Choroid plexus epithelial cell (primary cell): ENCODE measurements around the gene LRP4.
"Not testable (repeated sequence)": the region's sequence is repeated elsewhere in the genome, so short reads cannot be mapped to it uniquely, and the experiment has no call there.

Source experiments
- DNase-seq: peaks from one replicate; pipeline ENCODE4 v3.0.0-alpha.2; 2010; ENCODE audit warnings: low read depth
- H3K4me3 ChIP-seq: 2 replicates; pipeline ENCODE4 v1.5.1; 2011; ENCODE audit warnings: low read depth, mild to moderate bottlenecking, control low read depth, low read length, moderate library complexity
- CTCF ChIP-seq: conservative IDR thresholded peaks from 2 replicates; pipeline ENCODE4 v1.5.1; 2011; ENCODE audit warnings: low read depth, mild to moderate bottlenecking, control low read depth, inconsistent platforms, low read length, moderate library complexity

The LRP4 gene

GRCh38 chr11:46918083-46918787 lies at the start of gene LRP4:
Gene LRP4, minus strand, starts transcription at chr11:46918550. Its CDS starts 171 bp downstream, at chr11:46918379.
- H3K4me3 ChIP-seq, result peak within 1 kb of the TSS; percentile 56
- DNase-seq, result no peak
- TF ChIP-seq CTCF, result no peak

- DNase-seq, result no peak
- no peak overlapping the region for H3K4me3 ChIP-seq
- no peak for TF ChIP-seq CTCF
These were observed 49.6 kb upstream of the LRP4 start for GRCh38 chr11:46967962-46968361.

- no peak for TF ChIP-seq CTCF
These were observed 48.4 kb upstream of the LRP4 start for GRCh38 chr11:46966773-46967172.

GRCh38 chr11:46963844-46964243 lies 45.5 kb upstream of the LRP4 start:
- H3K4me3 ChIP-seq, result no peak overlapping the region
- DNase-seq, result no peak
- no peak for TF ChIP-seq CTCF

More at GRCh38 chr11:46966773-46967172, 48.4 kb upstream of the LRP4 start:
- H3K4me3 ChIP-seq, result no peak overlapping the region
- no peak for DNase-seq

GRCh38 chr11:46961886-46962285 lies 43.5 kb upstream of the LRP4 start:
- not testable (repeated sequence) for DNase-seq, H3K4me3 ChIP-seq

GRCh38 chr11:46961041-46961440 lies 42.7 kb upstream of the LRP4 start:
- no peak for TF ChIP-seq CTCF
- no peak for DNase-seq
- no peak overlapping the region for H3K4me3 ChIP-seq

GRCh38 chr11:46958777-46959176 lies 40.4 kb upstream of the LRP4 start:
- no peak overlapping the region for H3K4me3 ChIP-seq
- no peak for DNase-seq
- TF ChIP-seq CTCF, result no peak
